SIG-M5 treated with dmso at 0.1 percent for 504 hours (cell line): Measurements from ENCODE around the gene AFAP1.
A peak's percentile ranks its signal among the peaks of the same experiment; 100 is the strongest.

ENCODE experiments used
- DNase-seq: peaks from one replicate; lab custom pipeline; 2025; ENCODE audit not compliant: unreplicated experiment; lab: John Stamatoyannopoulos, UW

Gene AFAP1

DNA sequence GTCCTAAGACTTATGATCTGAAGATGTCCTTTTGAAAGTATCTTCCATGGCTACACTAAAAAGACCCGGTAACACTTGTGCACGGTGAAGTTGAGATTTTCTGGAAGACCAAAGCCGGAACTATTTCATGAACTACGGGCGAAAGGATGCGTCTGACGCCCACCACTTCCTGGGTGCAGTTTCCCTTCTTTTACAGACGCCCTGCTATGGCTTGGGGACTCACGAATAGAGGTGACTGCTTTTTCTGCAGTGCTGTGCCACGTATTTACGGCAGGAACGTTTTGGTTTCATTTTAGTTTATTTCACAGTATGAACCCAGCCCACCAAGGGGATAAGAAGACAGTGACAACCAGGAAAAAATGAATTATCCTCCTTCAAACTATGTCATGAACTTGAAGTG lies 180.4 kb downstream of the AFAP1 start:
- no peak for DNase-seq

DNA sequence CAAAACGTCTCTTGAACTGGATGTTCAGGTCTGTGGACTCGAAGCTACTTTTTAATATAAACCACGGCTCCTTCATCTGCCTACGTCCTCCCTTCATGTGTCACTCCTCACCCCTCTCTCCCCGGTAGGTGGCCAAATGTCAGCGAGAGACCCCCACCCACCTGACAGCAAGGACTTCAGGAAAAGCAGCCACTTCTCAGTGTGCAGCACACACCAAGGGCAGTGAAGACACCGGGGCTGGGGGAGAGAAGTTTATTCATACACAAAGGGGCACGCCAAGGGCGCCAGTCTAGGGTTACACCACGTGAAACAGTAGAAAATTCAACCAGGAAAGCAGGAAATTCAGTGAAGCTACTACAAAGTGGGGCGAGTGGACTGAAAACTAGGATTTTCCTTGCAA lies 181.2 kb downstream of the AFAP1 start:
- DNase-seq = no peak

DNA sequence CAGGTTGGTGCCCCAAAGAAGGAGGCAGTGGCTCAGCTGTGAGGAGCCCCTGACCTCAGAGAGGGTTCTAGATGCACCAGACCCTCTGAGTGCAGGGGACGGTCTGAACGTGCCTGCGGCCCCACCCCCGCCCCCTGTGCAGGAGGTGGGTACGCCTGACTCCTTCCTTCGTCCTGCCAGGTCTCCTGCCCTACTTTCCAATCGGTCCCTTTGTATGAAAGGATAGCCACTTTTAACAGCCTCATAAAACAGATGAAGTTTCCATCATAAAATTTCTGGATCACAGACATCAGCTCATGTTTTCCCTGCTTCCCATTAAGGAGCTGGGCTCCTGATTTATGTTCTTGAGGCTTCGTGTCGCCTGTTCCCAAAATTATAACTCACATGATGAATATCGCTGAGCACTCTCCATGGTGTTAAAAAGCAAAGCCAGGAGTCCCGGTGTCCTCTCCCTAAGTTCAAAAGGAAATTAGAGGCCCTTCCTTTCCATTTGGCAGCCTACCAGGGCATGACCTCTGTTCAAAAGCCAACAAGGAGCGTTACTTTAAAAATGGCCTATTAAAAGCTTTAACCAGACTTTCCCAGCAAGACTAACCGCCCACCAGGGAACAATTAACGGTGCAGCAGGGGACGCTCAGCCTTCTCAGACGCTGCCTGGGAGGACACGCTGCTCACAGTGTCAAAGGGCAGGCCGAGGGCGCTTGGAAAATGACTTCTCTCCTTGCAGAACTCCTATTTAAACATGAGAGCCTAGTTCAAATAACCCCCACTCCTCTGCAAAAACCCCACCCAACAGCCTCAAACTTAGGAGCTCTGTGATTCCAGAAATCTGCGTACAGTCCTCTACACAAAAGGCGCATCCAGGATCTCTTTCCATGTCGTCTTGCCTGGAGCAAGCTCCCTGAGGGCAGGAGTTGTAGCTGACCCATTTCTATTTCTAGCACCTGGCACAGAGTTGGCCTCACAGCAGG lies 181.9 kb downstream of the AFAP1 start:
- DNase-seq = no peak

DNA sequence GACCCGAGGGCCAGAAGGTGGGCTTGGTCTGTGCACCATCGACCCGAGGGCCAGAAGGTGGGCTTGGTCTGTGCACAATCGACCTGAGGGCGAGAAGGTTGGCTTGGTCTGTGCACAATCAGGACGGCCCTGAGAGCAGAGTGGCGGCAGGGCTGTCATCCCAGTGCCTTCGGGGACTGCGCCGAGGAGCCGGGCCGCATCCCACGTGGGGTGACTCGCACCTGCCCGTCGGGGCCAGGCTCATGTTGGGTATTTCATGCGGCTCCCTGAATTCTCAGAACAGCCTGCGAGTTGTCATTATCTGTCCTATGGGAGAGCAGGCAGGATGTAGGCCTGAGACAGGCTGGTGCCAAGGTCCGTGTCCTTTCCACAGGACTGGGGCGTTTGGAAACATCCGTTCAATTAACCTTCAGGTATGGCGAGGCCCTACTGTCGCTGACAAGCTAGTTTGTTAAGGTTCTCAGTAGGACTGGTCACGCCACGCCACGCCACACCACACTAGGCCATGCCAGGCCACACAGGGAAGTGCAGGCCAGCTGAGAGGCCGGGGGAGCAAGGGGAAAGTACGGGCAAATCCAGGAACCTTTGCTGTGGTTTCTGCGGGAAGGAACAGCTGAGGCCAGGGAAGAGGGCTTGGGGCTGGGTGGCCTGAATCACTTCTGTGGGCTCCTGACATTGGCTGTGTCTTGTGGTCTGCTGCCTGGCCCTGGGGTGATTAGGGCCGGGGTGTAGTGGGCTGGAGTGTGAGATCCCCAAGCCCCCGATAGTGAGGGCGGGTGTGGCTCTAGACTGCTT lies 182.9 kb downstream of the AFAP1 start:
- no peak for DNase-seq

DNA sequence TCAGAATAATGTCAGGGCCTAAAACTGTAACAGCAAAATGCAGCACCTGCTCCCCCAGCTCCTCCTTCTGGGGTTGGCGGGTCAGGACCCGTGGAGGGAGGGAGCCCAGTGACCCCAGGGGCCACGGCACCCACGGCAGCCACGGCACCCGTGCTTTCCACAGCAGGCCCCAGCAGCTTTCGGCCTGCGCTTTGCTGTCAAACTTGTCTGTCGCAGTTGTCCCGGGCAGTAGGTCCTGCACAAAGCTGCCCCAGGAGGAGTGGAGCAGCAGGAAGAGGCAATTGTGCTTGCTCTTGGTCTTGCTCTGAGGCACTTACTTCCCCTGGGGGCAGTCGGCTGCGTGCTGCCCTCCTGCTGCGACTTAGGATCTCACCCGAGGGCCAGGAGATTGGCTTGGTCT lies 183.6 kb downstream of the AFAP1 start:
- DNase-seq = no peak

DNA sequence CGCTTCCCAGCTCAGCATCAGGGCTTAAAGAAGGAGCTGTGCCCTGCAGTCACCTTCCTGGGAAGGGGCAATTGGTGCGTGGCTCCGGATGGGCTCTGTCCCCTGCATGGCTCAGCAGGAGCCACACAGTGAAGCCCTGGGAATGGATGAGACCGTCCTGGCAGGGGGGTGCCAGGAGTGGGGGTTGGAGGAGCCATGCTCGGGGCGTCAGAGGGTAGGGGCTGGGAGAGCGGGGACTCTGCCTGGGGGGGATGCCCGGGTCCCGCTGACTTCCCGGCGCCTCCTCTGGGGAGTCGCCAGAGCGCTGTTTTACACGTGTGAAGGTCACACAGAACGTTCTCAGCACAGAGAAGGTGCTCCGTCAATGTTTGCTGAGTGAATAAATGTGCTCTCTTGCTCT lies 184.1 kb downstream of the AFAP1 start:
- no peak for DNase-seq

DNA sequence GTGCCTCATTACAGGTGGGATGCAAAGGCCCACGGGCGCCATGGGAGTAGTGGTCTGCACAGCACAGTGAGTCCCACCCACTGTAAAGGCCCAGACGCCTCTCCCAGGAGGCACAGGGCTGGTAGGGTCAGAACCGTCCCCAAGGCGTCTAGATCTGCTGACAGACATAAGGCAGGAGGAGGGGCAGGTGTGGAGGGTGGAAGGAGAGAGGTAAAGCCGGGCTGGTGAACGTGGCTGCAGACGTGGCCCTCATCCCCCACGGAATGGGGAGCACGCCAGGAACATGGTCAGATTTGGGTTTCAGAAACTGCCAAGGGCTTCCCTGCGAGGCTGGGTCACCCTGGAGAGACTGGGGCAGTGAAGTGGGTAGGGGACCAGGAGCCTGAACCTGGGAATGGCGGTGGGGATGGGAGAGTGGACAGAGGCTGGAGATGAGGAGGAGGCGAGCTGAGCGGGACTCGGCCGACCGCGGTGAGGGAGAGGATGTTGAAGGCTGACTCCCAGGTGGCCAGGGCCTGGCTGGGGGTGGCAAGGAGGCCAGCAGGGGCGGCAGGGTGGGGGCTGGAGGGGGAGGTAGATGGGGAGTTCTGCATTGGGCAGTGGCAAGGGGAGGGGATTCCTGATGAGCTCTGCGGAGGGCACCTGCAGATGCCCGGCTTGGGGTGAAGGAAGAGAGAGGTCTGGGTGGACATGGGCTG lies 184.9 kb downstream of the AFAP1 start:
- DNase-seq = no peak

DNA sequence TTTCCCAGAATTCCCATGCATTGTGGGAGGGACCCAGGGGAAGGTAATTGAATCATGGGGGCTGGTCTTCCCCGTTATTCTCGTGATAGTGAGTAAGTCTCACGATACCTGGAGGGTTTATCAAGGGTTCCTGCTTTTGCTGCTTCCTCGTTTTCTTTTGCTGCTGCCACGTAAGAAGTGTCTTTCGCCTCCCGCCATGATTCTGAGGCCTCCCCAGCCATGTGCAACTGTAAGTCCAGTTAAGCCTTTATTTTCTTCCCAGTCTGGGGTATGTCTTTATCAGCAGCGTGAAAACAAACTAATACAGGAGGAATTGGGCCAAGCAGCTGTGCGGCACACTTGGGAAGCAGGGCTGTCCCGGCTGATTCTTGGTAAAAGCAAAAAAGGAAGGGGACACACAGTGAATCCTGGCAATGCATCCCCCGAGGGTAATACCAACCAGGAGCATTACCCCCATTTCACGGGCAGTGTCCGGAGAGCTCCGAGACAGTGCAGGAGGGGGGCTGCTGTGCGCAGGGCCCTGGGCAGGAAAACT lies 185.7 kb downstream of the AFAP1 start:
- DNase-seq = no peak

DNA sequence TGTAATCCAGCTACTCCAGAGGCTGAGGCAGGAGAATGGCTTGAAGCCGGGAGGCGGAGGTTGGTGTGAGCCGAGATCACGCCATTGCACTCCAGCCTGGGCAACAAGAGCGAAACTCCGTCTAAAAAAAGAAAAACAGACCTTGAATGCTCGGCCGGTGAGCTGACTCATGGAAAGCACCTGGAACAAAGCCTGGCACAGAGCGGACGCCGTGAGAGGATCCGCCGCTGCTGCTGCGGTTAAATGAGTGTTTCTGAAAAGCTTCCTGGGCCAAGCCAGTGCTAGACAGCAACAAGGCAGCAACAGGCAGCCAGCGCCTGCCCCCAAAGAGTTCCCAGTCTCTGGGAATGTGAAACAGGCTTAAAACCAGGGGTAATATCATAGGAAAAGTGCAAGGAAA lies 186.4 kb downstream of the AFAP1 start:
- no peak for DNase-seq

DNA sequence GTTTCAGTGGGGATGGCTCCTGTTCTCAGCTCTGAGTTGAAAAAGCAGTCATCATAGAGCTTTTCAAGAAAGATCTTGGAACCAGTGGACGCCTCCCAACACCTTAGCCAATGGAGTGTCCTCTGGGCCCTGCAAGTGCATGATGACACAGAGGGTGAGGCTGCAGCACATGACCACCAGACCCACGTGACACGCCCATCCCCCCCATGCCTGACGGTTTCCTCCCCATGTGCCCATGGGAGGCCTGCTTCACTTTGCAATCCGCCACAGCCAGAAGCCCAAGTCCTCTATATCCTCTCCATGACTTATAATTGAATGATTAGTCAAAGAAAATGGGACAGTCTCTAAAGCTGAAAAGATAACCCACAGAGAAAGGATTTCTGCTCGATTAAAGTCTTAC lies 187.0 kb downstream of the AFAP1 start:
- no peak for DNase-seq

DNA sequence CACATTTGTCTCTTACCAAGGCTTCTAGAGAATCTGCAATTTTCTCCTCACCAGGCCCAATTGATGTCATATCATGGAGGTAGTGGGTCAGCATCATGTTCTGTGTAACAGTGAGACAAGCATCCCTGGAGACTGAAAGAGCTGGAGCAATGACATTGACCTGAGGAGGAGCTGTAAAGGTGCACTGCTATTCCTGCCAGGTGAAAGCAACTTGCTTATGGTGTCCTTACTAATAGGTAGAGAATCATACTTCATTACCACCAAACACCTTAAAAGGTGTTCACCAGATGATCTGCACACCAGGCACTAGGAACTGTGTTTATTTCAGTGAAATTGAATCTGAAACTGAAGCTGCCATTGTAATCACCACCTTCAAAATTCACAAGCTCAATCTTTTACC lies 188.7 kb downstream of the AFAP1 start:
- DNase-seq = no peak

DNA sequence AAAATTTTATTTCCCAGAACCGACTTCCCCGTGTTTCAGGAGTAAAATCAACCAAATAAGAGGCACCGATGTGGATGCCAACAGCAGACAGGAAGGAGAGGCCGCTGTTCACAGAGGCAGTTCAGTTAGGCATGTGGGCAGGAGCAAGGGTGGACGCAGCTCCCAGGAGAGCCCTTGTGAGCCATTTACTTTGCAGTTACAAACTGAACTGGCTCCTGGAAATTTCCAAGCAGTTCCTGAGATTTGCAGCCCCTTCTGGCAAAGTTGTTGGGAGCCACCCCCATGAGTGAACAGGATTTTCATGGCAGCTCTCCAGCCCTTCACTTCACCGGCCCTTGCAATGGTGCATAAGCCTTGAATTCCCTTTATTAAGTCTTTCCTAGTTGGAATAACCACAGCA lies 189.1 kb downstream of the AFAP1 start:
- no peak for DNase-seq

DNA sequence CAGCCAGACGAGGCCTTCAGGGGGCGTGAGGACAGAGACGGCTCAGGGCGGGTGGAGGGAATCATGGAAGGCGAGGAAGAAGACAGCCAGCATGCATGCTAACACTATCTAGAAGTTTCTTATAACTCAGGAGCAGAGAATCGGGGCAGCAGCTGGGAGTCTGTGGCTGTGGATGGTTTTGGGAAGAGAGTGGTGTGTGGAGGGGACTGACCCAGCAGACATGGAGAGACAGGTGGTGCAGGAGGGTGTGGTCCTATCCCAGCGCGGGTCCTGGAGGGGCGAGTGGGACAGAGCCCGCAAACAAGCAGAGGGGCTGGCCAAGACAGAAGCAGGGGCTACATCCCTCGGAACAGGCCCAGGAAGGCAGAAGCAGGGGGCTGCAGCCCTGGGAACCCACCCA lies 192.1 kb downstream of the AFAP1 start:
- DNase-seq = no peak

DNA sequence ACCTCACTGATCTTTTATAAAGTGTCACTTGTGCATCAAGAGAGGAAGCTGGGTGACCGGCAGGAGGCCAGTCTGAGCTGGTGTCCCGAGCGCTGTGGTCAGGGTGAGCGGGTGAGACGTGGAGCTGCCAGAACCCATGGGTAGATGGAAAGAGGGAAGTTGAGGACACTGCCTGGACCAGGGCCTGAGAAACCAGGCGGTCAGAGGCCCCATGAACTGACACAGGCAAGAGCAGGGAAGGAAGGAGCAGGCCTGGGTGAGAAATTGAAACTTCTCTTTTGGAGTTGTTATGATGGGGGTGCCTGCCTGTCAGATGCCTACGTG lies 192.6 kb downstream of the AFAP1 start:
- DNase-seq = no peak

DNA sequence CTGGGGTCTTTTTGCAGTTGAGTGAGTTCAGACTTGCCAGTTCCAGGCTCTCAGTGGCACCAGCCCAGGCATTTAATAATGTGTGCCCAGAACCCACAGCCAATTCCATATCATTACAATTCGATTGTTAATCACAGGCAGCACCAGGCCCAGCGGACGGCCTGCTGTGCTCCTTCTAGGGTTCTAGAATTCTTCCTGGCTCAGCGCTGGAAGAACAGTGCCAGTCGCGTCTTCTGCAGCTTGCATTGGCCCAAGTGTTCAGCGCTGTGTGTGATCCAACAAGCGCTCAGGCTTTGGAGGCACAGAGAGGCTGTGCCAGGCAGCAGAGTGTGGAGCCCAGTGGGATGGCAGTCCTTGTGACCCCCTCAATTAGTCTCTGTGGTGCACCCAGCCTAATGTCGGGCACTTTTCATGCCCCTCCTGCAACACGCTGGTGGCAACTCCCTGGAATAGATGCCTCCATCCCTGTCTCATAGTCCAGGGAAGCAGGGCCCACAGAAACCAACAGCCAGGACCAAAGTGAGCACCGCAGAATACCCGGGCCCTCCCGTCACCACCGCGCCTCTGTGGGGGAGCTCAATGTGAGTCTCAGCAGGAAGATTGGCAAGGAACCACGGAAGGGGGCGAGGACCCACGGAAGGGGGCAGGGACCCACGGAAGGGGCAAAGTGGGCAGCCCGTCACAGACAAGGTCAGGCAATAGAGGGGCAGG lies 193.2 kb downstream of the AFAP1 start:
- DNase-seq = no peak

DNA sequence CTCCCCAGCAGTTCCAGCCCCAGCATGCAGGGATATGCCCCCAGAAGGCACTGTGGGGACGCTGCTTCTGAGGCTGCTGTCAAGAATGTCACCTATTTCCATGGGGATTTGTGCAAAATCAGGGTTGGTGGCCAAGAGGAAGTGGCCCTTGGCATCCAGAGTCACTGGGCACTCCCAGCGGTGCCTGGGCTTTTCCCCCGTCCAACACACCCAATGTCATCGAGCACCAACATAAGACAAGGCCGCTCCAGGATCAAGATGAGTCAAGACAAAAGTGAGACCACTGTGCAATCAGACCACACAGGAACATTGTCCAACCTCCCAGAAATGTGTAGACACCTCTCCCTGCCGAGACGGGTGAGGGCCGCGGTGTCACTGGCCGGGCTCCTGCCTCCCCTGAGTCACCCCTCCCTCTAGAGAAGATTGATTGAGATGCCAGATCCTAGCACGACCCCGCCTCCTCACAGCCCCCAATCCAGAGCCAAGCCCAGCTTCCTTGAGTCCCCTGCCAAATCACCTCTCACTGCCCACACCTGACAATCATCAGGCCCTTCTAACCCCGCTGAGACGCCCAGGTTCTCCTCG lies 194.3 kb downstream of the AFAP1 start:
- DNase-seq = no peak

DNA sequence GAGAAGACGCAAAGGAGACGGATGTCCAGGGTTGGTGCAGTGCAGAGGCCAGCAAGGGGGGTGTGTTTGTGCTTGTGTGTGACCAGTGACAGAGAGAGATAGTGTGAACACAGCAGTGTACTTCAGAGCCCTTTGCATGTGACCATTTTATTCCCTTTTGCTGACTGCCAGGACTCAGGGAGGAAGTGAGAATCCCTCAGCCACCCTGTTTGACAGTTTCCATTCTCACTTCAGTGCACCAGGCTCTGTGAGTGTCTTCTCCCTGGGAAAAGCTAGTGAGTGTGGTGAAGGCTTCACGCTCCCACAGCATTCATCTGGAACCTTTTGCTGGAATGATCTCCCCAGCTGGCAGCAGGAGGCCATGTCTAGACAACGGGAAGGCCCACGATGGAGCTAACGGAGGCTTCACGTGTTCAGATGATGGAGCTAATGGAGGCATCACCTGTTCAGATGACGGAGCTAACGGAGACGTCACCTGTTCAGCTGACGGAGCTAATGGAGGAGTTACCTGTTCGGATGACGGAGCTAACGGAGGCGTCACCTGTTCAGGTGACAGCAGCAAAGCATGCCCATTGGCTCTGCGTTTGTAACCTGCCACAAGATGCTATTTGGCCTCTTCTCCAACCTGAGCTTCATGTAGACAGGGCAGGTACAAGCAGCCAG lies 195.4 kb downstream of the AFAP1 start:
- peak; percentile 55 for DNase-seq

DNA sequence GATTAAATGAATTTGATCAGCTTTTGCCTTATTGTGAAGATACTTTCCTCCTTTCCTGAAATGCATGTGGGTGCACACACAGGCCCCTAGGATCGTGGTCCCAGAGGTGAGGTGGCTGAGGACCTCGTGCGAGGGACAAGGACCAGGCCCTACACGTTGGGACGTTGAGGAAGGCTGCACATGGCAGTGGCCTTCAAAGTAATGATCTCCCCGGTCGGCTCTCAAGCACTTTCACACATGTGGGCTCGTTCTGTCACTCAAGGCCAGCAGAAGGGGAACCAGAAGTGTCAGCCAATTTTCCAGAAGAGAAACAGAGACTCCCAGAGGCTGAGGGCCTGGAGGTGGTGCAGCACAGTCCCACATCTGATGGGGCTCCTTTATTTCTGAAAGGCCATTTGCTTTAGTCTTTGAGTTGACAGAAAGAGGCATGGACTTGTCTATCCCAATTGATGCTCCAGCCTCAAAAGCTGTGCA lies 196.8 kb downstream of the AFAP1 start:
- no peak for DNase-seq

DNA sequence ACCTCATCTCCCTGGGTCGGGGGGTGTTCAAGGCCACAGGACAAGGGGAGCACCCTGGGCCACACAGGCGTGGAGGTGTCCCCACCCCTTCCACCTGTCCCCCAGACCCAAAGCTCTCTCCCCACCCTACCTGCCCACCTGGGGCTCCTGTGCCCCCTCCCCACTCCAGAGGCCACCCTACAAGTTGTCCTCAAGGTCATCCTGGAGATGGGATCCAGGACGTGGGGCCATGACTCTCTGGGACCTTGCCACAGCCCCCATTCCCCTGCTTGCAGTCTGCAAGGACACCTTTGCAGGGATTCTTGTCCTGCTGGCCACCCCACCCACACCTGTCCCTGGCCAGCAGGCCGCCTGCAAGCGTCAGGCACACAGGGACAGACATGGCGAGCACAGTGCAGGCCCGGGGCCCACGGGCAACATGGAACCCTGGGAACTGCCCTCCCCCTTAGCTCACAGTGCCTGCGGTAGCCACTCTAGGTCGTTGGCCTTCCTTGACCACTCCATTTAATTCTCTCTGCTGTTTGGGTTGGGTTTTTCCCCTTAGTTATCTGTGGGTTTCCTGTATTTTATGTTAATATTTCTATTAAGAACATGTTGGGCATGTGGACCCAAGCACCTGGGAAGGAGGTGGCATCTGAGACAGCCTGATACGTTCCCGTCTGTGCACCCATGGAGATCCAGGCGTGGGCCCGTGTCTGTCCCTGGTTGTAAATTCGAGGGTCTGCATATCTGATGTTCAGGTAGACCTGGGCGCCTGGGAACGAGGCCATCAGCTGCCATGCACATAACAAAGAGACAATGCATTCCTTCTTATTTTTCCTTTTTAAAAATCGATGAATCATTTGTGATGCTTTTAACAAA lies 197.5 kb downstream of the AFAP1 start:
- no peak for DNase-seq
